HFFc6 (cell line): Measurements from ENCODE around the gene YARS1. TPM values are rescaled to one million over a fixed set of nuclear protein-coding genes. Genes with fewer than 3 reads are reported as not detected.
A peak's percentile ranks its signal among the peaks of the same experiment; 100 is the strongest.

Experiments used
- DNase-seq: peaks from one replicate; pipeline ENCODE4 v3.0.0-alpha.2; 2018
- H3K27ac Mint-ChIP-seq: 2 replicates; pipeline ENCODE4 v1.8.0; 2020; ENCODE audit warnings: mild to moderate bottlenecking, mixed read lengths
- H3K27me3 Mint-ChIP-seq: 2 replicates; pipeline ENCODE4 v1.8.0; 2021; ENCODE audit warnings: mild to moderate bottlenecking, moderate library complexity, mixed read lengths; ENCODE audit not compliant: insufficient read depth
- H3K36me3 Mint-ChIP-seq: 2 replicates; pipeline ENCODE4 v1.8.0; 2021; ENCODE audit warnings: low read depth, mixed read lengths
- H3K4me1 Mint-ChIP-seq: 2 replicates; pipeline ENCODE4 v1.8.0; 2020; ENCODE audit warnings: low read depth, mixed read lengths
- H3K4me3 Mint-ChIP-seq: 2 replicates; pipeline ENCODE4 v1.8.0; 2020; ENCODE audit warnings: mild to moderate bottlenecking, moderate library complexity, mixed read lengths
- H3K9me3 Mint-ChIP-seq: 2 replicates; pipeline ENCODE4 v1.8.0; 2020; ENCODE audit warnings: mild to moderate bottlenecking, mixed read lengths
- total RNA-seq, 6 experiments: library from RNA; stranded (reverse); fragmentation: NEBNext Ultra II Directional; extraction: Animal tissue kit (Norgen Biotek cat#: 25700); gene quantifications; 2 replicates in 1 of 6; 3 replicates in 5 of 6; pipeline ENCODE4 v1.2.3, GENCODE V29; 2021
- TF ChIP-seq, protein P1 (sequence below): fragments of 200-600 bp; sonication (generic); IDR thresholded peaks from 2 replicates; pipeline ENCODE4 v1.5.0; 2021; ENCODE audit warnings: antibody characterized with exemption, mild to moderate bottlenecking

YARS1 gene
- total RNA-seq, 6 experiments from 2014 or later, result 92.5 to 122 (median 107) TPM

DNA sequence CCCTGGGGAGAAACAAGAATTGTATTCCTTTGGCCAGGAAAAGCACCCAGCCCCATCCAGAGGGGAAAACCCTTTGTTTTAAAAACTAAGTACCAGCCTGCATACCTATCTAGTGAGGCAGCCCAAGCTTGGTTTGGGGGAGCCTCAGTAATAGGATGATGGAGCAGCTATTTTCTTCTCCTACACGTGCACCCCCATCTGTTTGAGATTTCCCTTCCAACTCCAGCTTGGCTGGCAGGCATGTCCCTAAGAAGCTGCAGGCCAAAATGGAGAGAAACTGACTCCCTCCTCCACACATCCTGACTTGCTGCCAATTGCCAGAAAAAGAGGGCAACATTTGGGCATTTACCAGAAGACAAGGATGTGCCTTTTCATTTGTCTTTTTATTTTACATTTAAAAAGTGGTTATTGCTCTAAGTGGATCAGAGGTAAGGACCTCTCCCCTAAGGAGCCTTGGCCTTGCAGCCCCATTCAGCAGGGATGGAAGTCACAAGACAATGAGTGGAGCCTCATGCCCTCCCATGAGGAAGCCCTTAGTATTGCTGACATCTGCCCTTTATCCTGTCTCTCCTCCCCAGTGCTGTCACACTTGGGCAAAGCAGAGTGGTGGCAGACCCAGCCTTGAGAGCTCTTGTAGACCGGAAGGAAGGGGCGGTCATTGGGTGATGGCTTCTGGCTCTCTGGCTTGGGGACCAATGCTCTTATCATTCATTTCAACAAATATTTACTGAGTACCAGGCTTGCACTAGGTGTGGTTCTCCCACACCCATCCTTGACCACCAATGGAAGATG, 44.9 kb upstream of the YARS1 start:
- Mint-ChIP-seq H3K4me3 (peak overlapping the region; percentile 52), H3K27ac (peak overlapping the region; percentile 84), H3K4me1 (peaks cover 23% of the 10 kb centered on the region), H3K36me3 (peaks cover 8% of the 10 kb centered on the region), H3K27me3 (no peaks in the 10 kb centered on the region; the same call in 1 of the 2 replicates), H3K9me3 (no peaks in the 10 kb centered on the region)
- peak; percentile 50 for DNase-seq
- TF ChIP-seq, protein P1, sequence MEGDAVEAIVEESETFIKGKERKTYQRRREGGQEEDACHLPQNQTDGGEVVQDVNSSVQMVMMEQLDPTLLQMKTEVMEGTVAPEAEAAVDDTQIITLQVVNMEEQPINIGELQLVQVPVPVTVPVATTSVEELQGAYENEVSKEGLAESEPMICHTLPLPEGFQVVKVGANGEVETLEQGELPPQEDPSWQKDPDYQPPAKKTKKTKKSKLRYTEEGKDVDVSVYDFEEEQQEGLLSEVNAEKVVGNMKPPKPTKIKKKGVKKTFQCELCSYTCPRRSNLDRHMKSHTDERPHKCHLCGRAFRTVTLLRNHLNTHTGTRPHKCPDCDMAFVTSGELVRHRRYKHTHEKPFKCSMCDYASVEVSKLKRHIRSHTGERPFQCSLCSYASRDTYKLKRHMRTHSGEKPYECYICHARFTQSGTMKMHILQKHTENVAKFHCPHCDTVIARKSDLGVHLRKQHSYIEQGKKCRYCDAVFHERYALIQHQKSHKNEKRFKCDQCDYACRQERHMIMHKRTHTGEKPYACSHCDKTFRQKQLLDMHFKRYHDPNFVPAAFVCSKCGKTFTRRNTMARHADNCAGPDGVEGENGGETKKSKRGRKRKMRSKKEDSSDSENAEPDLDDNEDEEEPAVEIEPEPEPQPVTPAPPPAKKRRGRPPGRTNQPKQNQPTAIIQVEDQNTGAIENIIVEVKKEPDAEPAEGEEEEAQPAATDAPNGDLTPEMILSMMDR, result no peak

DNA sequence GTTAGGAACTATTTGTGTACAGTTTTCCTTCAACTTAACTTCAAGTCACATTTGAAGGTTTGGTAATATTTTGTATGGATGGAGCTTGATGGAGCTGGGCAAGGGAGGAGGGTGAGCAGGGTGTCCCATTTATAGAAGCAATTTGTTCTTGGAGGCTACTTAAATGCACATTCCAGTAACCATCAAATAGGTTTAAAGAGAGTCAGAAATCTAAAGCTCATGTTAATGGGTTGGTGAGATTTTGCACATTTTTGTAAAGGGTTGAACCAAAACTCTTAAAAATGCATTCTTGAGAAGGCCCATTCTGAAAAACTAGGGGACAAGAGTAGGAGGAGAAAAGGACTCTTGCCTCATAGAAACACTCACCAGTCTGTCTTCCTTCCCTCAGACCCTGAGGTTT, 43.4 kb upstream of the YARS1 start:
- DNase-seq, result no peak
- peaks cover 8% of the 10 kb centered on the region for H3K36me3 Mint-ChIP-seq
- no peaks in the 10 kb centered on the region for H3K9me3 Mint-ChIP-seq
- no peak overlapping the region for H3K27ac Mint-ChIP-seq
- TF ChIP-seq, protein P1, result no peak
- H3K4me1 Mint-ChIP-seq, result peaks cover 23% of the 10 kb centered on the region
- no peaks in the 10 kb centered on the region for H3K27me3 Mint-ChIP-seq
- H3K4me3 Mint-ChIP-seq, result no peak overlapping the region

DNA sequence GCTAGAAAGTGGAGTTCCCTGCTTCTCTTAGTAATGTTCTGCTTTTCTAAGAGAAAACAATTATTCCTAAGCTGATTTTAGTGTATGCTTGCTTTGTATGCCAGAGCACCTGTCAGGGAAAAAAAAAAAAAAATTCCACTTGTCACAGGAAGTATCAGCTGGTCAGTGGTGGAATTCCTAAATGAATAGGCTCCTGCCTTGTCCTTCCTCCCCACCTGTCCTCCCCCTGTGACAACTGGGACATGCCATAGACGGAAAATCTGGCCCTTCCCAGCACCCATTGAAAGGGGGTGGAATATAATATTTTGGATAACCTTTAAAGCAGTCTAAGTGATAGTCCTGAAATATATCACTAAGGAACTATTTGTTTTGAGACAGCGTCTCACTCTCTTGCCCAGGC, 42.8 kb upstream of the YARS1 start:
- no peaks in the 10 kb centered on the region for H3K9me3 Mint-ChIP-seq
- H3K4me1 Mint-ChIP-seq, result peaks cover 23% of the 10 kb centered on the region
- H3K4me3 Mint-ChIP-seq, result no peak overlapping the region
- TF ChIP-seq, protein P1, result no peak
- H3K27ac Mint-ChIP-seq, result no peak overlapping the region
- no peak for DNase-seq
- no peaks in the 10 kb centered on the region for H3K27me3 Mint-ChIP-seq
- H3K36me3 Mint-ChIP-seq, result peaks cover 8% of the 10 kb centered on the region

DNA sequence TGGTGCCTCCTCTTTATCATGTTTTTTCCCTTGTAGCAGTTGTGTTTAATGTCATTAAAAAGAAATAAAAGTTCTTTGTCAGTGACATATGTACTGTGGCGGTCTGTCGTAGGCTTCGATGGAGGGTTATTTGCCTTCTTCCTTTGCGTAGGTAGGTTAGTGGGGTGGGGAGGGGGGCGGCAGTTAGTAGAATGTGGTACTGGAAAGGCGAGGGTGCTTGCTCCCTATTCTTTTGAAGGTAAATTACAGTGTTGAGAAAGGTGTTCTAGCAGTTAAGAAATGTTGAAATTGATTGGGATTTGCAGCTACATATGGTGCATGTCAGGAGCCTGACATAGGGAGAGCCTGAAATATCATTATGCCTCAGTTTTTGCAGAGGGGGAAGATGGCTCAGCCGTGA, 41.6 kb upstream of the YARS1 start:
- TF ChIP-seq, protein P1, result no peak
- Mint-ChIP-seq H3K4me1 (peaks cover 23% of the 10 kb centered on the region), H3K36me3 (peaks cover 8% of the 10 kb centered on the region), H3K9me3 (no peaks in the 10 kb centered on the region), H3K4me3 (no peak overlapping the region), H3K27me3 (no peaks in the 10 kb centered on the region), H3K27ac (no peak overlapping the region)
- no peak for DNase-seq

DNA sequence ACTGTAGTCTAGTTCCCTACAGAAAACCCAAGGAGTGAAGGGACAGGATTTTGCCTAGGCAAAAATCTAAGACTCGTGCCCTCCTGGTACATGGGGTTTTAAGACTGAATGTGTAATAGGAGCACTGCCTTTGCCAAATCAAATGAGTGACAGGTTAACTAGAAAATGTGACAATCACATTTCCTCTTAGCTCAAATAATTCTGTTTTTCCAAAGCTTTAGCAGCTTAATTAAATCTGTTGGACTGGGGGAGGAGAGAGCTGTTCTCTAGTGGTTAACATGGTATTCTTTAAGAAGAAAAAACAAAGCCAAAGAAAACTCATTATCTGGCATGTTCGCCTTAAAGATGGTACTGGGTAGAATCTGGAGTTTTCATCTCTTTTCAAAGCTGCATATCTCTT, 41.0 kb upstream of the YARS1 start:
- Mint-ChIP-seq H3K27ac (no peak overlapping the region), H3K4me3 (no peak overlapping the region), H3K27me3 (no peaks in the 10 kb centered on the region), H3K9me3 (no peaks in the 10 kb centered on the region), H3K36me3 (peaks cover 10% of the 10 kb centered on the region), H3K4me1 (peaks cover 23% of the 10 kb centered on the region)
- DNase-seq, result no peak
- TF ChIP-seq, protein P1, result no peak
